CD4-positive, alpha-beta T cell (primary cell): ENCODE measurements around the gene MPV17L2. TPM values are rescaled to one million over a fixed set of nuclear protein-coding genes. Genes with fewer than 3 reads are reported as not detected.

Experiments used
- ATAC-seq: fragments of 200-7000 bp; cut with Tn5 transposase; one replicate; pipeline ENCODE4 v1.10.0; 2022; ENCODE audit warnings: mild to moderate bottlenecking; ENCODE audit not compliant: poor library complexity
- CTCF ChIA-PET: fragments of 350-600 bp; sonication (Branson Sonifier 250); formaldehyde crosslinking; loops from one replicate; lab custom pipeline; 2021; ENCODE audit warnings: antibody characterized with exemption, inconsistent platforms; lab: Charles Lee
- POLR2A ChIA-PET: fragments of 350-600 bp; sonication (Branson Sonifier 250); formaldehyde crosslinking; loops from one replicate; lab custom pipeline; 2021; ENCODE audit warnings: antibody characterized with exemption, inconsistent platforms; lab: Charles Lee
- DNase-seq, 14 experiments: peaks; one replicate each; pipeline ENCODE4 v3.0.0-alpha.2; 2013 to 2020; ENCODE audit warnings: mixed read lengths in 2 of 14
- H3K27ac ChIP-seq, 2 donors: one replicate each; pipeline versions ENCODE4 v1.5.1 to v1.7.0; 2013; ENCODE audit warnings: low read length in 2 of 2, low read depth in 1 of 2, mild to moderate bottlenecking in 1 of 2
- H3K27me3 ChIP-seq, 2 experiments: 1 replicate in 1 of 2; 2 replicates in 1 of 2; pipeline versions ENCODE4 v1.6.1 to v1.7.0; 2013; ENCODE audit warnings: low read length in 2 of 2, control low read depth in 1 of 2, mild to moderate bottlenecking in 1 of 2, moderate library complexity in 1 of 2; ENCODE audit not compliant: insufficient read depth in 2 of 2, control insufficient read depth in 1 of 2
- H3K36me3 ChIP-seq: one replicate; pipeline ENCODE4 v1.6.1; 2013; ENCODE audit warnings: low read length, control low read depth; ENCODE audit not compliant: insufficient read depth
- H3K4me1 ChIP-seq: one replicate; pipeline ENCODE4 v1.6.1; 2013; ENCODE audit warnings: low read length, control low read depth; ENCODE audit not compliant: insufficient read depth
- H3K4me3 ChIP-seq: one replicate; pipeline ENCODE4 v1.5.1; 2013; ENCODE audit warnings: mild to moderate bottlenecking, low read length, moderate library complexity
- H3K9me3 ChIP-seq, 2 experiments: 1 replicate in 1 of 2; 2 replicates in 1 of 2; pipeline versions ENCODE4 v1.6.1 to v1.7.0; 2013; ENCODE audit warnings: low read length in 2 of 2, mild to moderate bottlenecking in 2 of 2, control low read depth in 1 of 2, moderate library complexity in 1 of 2; ENCODE audit not compliant: control insufficient read depth in 1 of 2, insufficient read depth in 1 of 2
- H3K27ac Mint-ChIP-seq: one replicate; pipeline ENCODE4 v1.8.0; 2020; ENCODE audit warnings: mixed read lengths
- H3K27me3 Mint-ChIP-seq: one replicate; pipeline ENCODE4 v1.8.0; 2021; ENCODE audit warnings: mixed read lengths
- H3K36me3 Mint-ChIP-seq: one replicate; pipeline ENCODE4 v1.8.0; 2021; ENCODE audit warnings: low read depth, mixed read lengths
- H3K4me1 Mint-ChIP-seq: one replicate; pipeline ENCODE4 v1.8.0; 2021; ENCODE audit warnings: low read depth, mixed read lengths
- H3K4me3 Mint-ChIP-seq: one replicate; pipeline ENCODE4 v1.8.0; 2020; ENCODE audit warnings: mild to moderate bottlenecking, mixed read lengths
- H3K9me3 Mint-ChIP-seq: one replicate; pipeline ENCODE4 v1.8.0; 2020; ENCODE audit warnings: mixed read lengths
- intact Hi-C, 2 experiments: fragments of 100-400 bp; cut with DNase I in 1 of 2; cut with micrococcal nuclease in 1 of 2; formaldehyde crosslinking; loops; one replicate each; pipeline versions ENCODE4 v1.15.1 to v1.9.0; 2023 to 2025; cut with DNase I, micrococcal nuclease
- total RNA-seq, 174 experiments: library from RNA in 2 of 174; stranded (reverse) in 2 of 174; gene quantifications; one replicate each; pipeline ENCODE4 v1.2.3 and lab custom pipeline; 2021 to 2026
- TF ChIP-seq, protein P1 (sequence below): fragments of 200-600 bp; IDR thresholded peaks from one replicate; pipeline ENCODE4 v1.8.0; 2022; ENCODE audit warnings: antibody characterized with exemption, mild to moderate bottlenecking

Gene MPV17L2
- total RNA-seq, 2 experiments from 2014 or later: 2.8 to 3.9 TPM

DNA sequence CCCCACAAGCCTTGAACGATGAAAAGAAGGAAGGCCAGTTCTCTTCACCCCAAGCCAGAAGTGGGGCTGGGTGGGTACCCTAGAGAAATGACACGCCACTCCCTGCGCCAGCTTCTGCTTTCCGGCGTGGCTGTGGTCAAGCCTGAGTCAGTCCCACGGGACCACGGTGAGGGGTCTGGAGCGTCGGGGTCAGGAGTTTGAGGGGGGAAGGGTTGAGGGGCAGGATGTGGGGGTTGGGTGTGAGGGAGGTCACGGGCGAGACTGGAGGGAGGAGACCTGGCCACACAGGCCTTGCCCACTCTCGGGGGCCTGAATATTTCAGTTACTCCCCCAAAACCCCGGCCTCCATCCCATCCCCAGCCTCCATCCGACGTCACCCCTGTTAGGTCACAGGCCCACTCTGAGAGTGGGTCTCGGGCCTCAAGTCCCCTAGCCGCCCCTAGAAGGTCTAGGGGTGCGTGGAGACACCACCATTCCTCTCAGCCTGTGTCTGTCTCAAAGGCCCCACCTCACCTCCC lies 19.9 kb upstream of the MPV17L2 start:
- peak overlapping the region; percentile 85 for H3K4me3 ChIP-seq
- Mint-ChIP-seq H3K27ac (peak overlapping the region; percentile 64), H3K27me3 (no peaks in the 10 kb centered on the region), H3K4me1 (peaks cover 13% of the 10 kb centered on the region), H3K9me3 (no peaks in the 10 kb centered on the region), H3K36me3 (peaks cover 8% of the 10 kb centered on the region), H3K4me3 (peak overlapping the region; percentile 92)
- POLR2A ChIA-PET: interaction anchor here (1.0 kb wide), 1 partner anchor 56 kb away, joined by 3 read pairs; no protein-coding TSS in a partner anchor
- H3K27me3 ChIP-seq: no peaks in the 10 kb centered on the region
- peak overlapping the region; percentile 35 to 78 for H3K27ac ChIP-seq
- CTCF ChIA-PET: interaction anchor here (0.6 kb wide), 1 partner anchor 199 kb away, joined by 5 read pairs; no protein-coding TSS in a partner anchor
- peak in 3 of 14 experiments; percentile 34 to 80 (median 72) for DNase-seq
- no peaks in the 10 kb centered on the region for H3K9me3 ChIP-seq
- TF ChIP-seq, protein P1, sequence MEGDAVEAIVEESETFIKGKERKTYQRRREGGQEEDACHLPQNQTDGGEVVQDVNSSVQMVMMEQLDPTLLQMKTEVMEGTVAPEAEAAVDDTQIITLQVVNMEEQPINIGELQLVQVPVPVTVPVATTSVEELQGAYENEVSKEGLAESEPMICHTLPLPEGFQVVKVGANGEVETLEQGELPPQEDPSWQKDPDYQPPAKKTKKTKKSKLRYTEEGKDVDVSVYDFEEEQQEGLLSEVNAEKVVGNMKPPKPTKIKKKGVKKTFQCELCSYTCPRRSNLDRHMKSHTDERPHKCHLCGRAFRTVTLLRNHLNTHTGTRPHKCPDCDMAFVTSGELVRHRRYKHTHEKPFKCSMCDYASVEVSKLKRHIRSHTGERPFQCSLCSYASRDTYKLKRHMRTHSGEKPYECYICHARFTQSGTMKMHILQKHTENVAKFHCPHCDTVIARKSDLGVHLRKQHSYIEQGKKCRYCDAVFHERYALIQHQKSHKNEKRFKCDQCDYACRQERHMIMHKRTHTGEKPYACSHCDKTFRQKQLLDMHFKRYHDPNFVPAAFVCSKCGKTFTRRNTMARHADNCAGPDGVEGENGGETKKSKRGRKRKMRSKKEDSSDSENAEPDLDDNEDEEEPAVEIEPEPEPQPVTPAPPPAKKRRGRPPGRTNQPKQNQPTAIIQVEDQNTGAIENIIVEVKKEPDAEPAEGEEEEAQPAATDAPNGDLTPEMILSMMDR: no peak
- intact Hi-C loops: no loop called here
- H3K36me3 ChIP-seq: peaks cover 2% of the 10 kb centered on the region
- ATAC-seq: no peak
- peaks cover 32% of the 10 kb centered on the region for H3K4me1 ChIP-seq

GRCh38 chr19:18173572-18174288 lies 19.3 kb upstream of the MPV17L2 start, which contains the start of gene IFI30:
TSS of gene IFI30 (plus strand) at chr19:18173813. CDS start at chr19:18173842, 29 bp downstream.
- Mint-ChIP-seq H3K27ac (peak within 1 kb of the TSS; percentile 64), H3K9me3 (no peaks in the 10 kb centered on the region), H3K4me3 (peak within 1 kb of the TSS; percentile 92), H3K36me3 (peaks cover 4% of the 10 kb centered on the region), H3K27me3 (no peaks in the 10 kb centered on the region), H3K4me1 (peaks cover 13% of the 10 kb centered on the region)
- Histone ChIP-seq H3K27me3 (no peaks in the 10 kb centered on the region), H3K9me3 (no peaks in the 10 kb centered on the region), H3K27ac (peak within 1 kb of the TSS; percentile 35 to 78), H3K4me1 (peaks cover 29% of the 10 kb centered on the region), H3K36me3 (peaks cover 2% of the 10 kb centered on the region), H3K4me3 (peak within 1 kb of the TSS; percentile 85)
- ChIA-PET POLR2A (interaction anchor here (0.9 to 1.6 kb wide), 5 partner anchors 18 to 107 kb away, joined by 3 to 14 read pairs (median 5); partner anchors contain the start of genes JUND, MPV17L2 and PIK3R2), CTCF (interaction anchor here (0.8 kb wide), 1 partner anchor 106 kb away, joined by 3 read pairs; no protein-coding TSS in a partner anchor)
- intact Hi-C loops: no loop called here
- peak; percentile 88 for ATAC-seq
- peak in 10 of 14 experiments; percentile 25 to 82 (median 62) for DNase-seq
- TF ChIP-seq, protein P1: no peak

DNA sequence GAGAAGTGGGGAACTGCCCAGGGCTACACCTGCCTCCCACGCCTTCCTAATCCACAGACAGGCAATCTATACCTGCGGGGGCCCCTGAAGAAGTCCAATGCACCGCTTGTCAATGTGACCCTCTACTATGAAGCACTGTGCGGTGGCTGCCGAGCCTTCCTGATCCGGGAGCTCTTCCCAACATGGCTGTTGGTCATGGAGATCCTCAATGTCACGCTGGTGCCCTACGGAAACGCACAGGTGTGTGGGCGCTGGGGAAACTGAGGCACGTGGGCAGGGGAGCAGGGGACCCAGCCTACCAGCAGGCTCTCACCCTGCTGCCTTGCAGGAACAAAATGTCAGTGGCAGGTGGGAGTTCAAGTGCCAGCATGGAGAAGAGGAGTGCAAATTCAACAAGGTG lies 18.0 kb upstream of the MPV17L2 start:
- ATAC-seq (no peak), DNase-seq (peak in 1 of 14 experiments; percentile 26)
- Histone ChIP-seq H3K4me1 (peaks cover 29% of the 10 kb centered on the region), H3K27me3 (no peaks in the 10 kb centered on the region), H3K4me3 (peak overlapping the region; percentile 85), H3K9me3 (no peaks in the 10 kb centered on the region), H3K36me3 (peaks cover 2% of the 10 kb centered on the region), H3K27ac (no peak overlapping the region)
- Mint-ChIP-seq H3K27me3 (no peaks in the 10 kb centered on the region), H3K4me3 (peak overlapping the region; percentile 58), H3K27ac (no peak overlapping the region), H3K9me3 (no peaks in the 10 kb centered on the region), H3K4me1 (peaks cover 13% of the 10 kb centered on the region), H3K36me3 (peaks cover 4% of the 10 kb centered on the region)
- ChIA-PET POLR2A (interaction anchor here (1.2 to 1.6 kb wide), 3 partner anchors 17 to 106 kb away, joined by 3 to 14 read pairs (median 5); partner anchors contain the start of genes JUND and MPV17L2), CTCF (interaction anchor here (1.2 kb wide), 1 partner anchor 27 kb away, joined by 4 read pairs; no protein-coding TSS in a partner anchor)
- intact Hi-C loops: no loop called here
- TF ChIP-seq, protein P1: no peak
